AG09309 (cell line): ENCODE data around the gene STXBP5.
A peak's percentile ranks its signal among the peaks of the same experiment; 100 is the strongest.

Experiments
- DNase-seq: peaks from one replicate; pipeline ENCODE4 v3.0.0-alpha.2; 2010; ENCODE audit warnings: low read depth
- H3K4me3 ChIP-seq: 2 replicates; pipeline ENCODE4 v1.5.1; 2011; ENCODE audit warnings: mild to moderate bottlenecking, low read depth, low read length, moderate library complexity; ENCODE audit not compliant: control insufficient read depth
- TF ChIP-seq, protein P1 (sequence below): IDR thresholded peaks from 2 replicates; pipeline ENCODE4 v1.5.1; 2011; ENCODE audit warnings: mild to moderate bottlenecking, low read depth, low read length, inconsistent platforms; ENCODE audit not compliant: insufficient read depth, control insufficient read depth; ENCODE audit errors: missing control alignments

STXBP5 gene

DNA sequence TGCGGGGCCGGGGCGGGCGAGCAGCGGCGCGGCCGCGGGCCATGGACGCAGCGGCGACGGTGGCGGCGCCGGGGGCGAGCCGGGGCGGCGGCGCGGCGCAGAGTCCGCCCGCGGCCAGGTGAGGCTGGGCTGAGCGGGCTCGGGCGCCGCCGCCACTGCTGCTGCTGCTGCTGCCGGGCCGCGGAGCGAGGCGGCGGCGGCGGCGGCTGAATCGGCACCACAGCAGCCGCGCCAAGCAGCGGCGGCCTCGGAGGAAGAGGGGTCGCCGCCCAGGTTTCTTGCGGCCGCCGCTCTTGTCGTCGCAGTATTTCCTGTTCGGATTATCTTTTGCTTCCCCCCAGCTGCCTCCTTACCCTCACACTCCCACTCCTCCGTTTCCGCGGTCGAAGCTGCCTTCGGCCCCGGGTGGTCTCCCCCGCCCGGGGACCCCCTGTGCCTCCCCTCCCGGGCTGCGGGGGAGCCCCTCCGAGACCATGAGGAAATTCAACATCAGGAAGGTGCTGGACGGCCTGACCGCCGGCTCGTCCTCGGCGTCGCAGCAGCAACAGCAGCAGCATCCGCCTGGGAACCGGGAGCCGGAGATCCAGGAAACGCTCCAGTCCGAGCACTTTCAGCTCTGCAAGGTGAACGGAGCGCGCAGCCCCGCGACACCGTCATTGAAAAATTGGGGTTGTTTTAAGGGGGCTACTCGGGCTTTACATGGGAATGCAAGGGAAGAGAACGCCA is at the start of gene STXBP5:
Gene STXBP5, plus strand, starts transcription at position 358 of the 726 bp plus-strand sequence. Its CDS starts 116 bp downstream, at position 474.
- no peak for DNase-seq
- H3K4me3 ChIP-seq: peak within 1 kb of the TSS; percentile 100
- TF ChIP-seq, protein P1, sequence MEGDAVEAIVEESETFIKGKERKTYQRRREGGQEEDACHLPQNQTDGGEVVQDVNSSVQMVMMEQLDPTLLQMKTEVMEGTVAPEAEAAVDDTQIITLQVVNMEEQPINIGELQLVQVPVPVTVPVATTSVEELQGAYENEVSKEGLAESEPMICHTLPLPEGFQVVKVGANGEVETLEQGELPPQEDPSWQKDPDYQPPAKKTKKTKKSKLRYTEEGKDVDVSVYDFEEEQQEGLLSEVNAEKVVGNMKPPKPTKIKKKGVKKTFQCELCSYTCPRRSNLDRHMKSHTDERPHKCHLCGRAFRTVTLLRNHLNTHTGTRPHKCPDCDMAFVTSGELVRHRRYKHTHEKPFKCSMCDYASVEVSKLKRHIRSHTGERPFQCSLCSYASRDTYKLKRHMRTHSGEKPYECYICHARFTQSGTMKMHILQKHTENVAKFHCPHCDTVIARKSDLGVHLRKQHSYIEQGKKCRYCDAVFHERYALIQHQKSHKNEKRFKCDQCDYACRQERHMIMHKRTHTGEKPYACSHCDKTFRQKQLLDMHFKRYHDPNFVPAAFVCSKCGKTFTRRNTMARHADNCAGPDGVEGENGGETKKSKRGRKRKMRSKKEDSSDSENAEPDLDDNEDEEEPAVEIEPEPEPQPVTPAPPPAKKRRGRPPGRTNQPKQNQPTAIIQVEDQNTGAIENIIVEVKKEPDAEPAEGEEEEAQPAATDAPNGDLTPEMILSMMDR: no peak

DNA sequence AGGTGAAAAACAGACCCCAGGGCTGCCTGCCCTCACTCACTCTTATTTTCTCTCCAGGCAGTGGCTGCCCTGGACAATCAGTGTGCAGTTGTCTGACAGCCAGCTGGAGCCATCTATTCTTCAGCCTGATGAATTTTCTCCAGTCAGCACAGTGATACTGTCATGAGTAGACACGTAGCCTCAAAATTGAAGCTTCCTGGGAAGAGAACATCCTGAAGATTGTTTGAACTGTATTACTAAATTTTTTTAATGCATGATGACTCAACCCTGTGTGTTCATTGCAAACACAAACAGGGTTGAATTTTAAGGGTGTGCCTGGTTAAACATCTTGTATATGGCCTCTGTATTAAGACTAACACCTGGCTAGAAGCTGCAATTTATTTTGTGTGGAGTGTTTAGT is 49.8 kb upstream of the STXBP5 start:
- TF ChIP-seq, protein P1: no peak
- DNase-seq: peak; percentile 41
- H3K4me3 ChIP-seq: no peak overlapping the region

DNA sequence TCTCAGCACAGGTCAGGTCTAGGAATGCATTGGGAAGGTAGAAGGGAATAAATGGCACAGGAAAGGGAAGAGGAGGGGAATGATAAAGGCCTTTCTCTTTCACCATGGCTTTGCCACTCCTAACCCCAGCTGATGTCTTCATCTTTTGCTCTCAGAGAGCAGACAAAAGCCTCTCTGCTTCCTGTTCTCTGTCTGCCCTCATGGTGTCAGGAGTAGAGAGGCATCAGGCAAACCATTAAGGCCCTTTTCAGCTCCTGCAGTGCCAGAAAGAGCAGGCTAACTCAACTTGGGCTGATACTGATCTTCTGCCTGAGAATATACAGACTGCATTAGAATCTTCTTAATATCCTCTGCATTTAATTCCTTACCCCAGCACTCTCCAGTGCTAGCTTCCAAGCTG is 48.0 kb upstream of the STXBP5 start:
- no peak for DNase-seq
- TF ChIP-seq, protein P1: no peak
- no peak overlapping the region for H3K4me3 ChIP-seq

DNA sequence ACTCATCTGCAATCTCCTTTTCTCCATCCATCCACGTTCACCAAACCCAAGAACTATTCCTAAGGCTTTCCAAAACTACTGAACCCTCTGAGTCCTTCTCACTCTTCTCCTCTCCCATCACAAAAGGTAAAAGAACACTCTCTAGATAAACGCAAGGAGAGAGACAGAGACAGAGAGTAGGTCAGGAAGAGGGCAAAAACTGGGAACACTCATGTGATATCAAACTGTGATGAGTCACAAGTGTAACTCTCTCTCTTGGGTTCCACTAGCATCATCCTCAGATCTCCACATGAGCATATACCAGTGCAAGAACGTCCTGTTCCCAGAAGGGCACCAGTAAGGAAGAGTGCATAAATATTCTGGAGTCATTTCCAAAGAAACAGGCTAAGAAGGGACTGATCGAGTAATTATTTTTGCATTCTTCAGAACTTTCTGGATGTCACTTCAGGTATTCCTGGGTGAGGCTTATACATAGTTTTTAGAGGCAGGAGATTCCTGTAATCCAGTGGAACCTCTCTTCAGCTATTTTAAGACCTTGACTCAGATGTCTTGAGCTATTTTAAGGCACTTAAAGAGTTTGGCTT is 47.3 kb upstream of the STXBP5 start:
- TF ChIP-seq, protein P1: no peak
- DNase-seq: no peak
- H3K4me3 ChIP-seq: no peak overlapping the region

DNA sequence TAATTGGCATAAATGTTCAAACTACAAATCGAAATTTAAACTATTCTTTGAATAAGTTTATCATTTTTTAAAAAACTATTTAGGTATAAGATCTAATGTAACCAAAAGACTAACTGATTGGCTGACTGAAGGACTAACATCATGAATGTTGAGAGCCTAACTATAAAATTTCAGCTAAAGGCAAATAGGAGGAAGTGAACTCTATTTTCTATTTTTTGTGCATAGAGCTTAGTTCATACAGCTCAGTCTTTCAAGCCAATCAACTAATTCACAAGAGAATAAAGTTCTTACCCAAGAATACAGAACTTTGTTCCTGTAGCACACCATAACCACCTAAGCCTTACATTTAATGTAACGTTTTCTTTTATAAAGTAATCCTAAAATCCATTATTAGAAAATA is 46.3 kb upstream of the STXBP5 start:
- DNase-seq: no peak
- TF ChIP-seq, protein P1: no peak
- H3K4me3 ChIP-seq: no peak overlapping the region

DNA sequence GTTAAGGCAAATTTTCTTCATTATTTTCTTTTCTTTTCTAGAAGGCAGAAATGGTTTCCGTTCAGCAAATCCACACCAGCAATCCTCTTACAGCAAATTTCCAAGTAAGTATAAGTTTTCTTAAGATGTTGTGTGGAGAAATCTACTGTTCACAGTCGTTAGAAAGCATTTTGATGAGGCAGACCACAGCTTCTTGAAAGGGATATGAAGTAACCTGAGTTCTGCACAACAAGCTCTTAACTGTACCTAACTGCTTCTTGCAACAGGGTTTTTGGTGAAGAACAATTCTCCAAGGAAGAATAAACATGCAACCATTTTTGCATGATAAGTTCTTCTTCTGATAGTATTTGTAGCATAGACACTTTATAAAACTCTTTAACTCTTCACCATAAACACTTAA is 45.3 kb upstream of the STXBP5 start:
- no peak for DNase-seq
- TF ChIP-seq, protein P1: no peak

More for the DNA sequence above, 45.3 kb upstream of the STXBP5 start:
- H3K4me3 ChIP-seq: no peak overlapping the region
